ENCODE results near the gene GRWD1. TPM values are rescaled to one million over a fixed set of nuclear protein-coding genes. Genes with fewer than 3 reads are reported as not detected.
A peak's percentile ranks its signal among the peaks of the same experiment; 100 is the strongest.

Gene GRWD1
- total and polyA plus RNA-seq, 2 of the 8 experiments (the other 6 are each of a cell fraction or from before 2014, with no cell fraction given), result 36.9 to 61.9 TPM

- Histone ChIP-seq H3K4ac (replicated peaks; ENCODE audit: insufficient read length, low read depth, low read length) (no peak overlapping the region), H3K23me2 (ENCODE audit: low read depth, low read length) (no peaks in the 10 kb centered on the region), H3K18ac (ENCODE audit: extremely low read depth, low read length) (no peak overlapping the region), H4K5ac (ENCODE audit: insufficient read length, low read depth, low read length) (no peak overlapping the region), H3K79me2 (ENCODE audit: control insufficient read depth in 1 of 2, insufficient read depth in 2 of 2, low read length in 2 of 2) (no peaks in the 10 kb centered on the region), H3K9me3 (ENCODE audit: insufficient read depth in 2 of 2, low read depth in 1 of 2, low read length in 1 of 2) (peaks cover 0 to 6% of the 10 kb centered on the region in 2 experiments; a peak in 1 of 4 replicates), H3K23ac (ENCODE audit: insufficient read length) (no peak overlapping the region), H3K4me2 (ENCODE audit: insufficient read depth in 1 of 2, low read depth in 2 of 2, low read length in 2 of 2) (no peak overlapping the region), H3K27me3 (replicated peaks in 1 of 4; ENCODE audit: control insufficient read depth in 3 of 4, extremely low read depth in 1 of 4, insufficient read depth in 3 of 4, low read length in 3 of 4) (no peaks in the 10 kb centered on the region), H2AFZ (ENCODE audit: low read length) (no peak overlapping the region), H2BK120ac (replicated peaks; ENCODE audit: low read depth, low read length) (no peak overlapping the region), H3K4me1 (replicated peaks in 1 of 4; ENCODE audit: control insufficient read depth in 3 of 4, insufficient read depth in 4 of 4, low read length in 3 of 4) (peaks cover 0 to 2% (median under 1%) of the 10 kb centered on the region in 4 experiments; a peak in 1 of 7 replicates), H3K27ac (ENCODE audit: low read depth, low read length) (no peak overlapping the region), H2AK5ac (ENCODE audit: low read depth, low read length) (0 out of 2 replicates have a peak overlapping the region, but pooled peaks have one; percentile 97), H3K14ac (ENCODE audit: insufficient read length) (no peak overlapping the region), H3K56ac (replicated peaks; ENCODE audit: insufficient read length, low read depth, low read length) (no peak overlapping the region), H2BK5ac (ENCODE audit: low read depth, low read length) (no peak overlapping the region; the same call in 1 of the 2 replicates), H4K20me1 (replicated peaks in 1 of 2; ENCODE audit: control insufficient read depth in 1 of 2, insufficient read depth in 2 of 2, low read length in 2 of 2) (no peaks in the 10 kb centered on the region), H3K79me1 (ENCODE audit: low read depth, low read length) (no peaks in the 10 kb centered on the region; the same call in 1 of the 2 replicates), H4K91ac (replicated peaks; ENCODE audit: insufficient read length, low read length) (no peak overlapping the region), H2BK15ac (ENCODE audit: low read length) (no peak overlapping the region), H3K36me3 (ENCODE audit: control insufficient read depth in 2 of 4, insufficient read depth in 4 of 4, low read length in 3 of 4) (peaks cover 0 to 10% (median 1%) of the 10 kb centered on the region in 4 experiments; a peak in 3 of 8 replicates), H2BK20ac (ENCODE audit: low read length) (no peak overlapping the region), H2BK12ac (ENCODE audit: low read depth, low read length) (peak overlapping the region; percentile 75; the same call in 1 of the 2 replicates), H3K4me3 (ENCODE audit: extremely low read depth in 1 of 4, insufficient read depth in 2 of 4, low read depth in 3 of 4, low read length in 4 of 4) (no peak overlapping the region), H4K8ac (ENCODE audit: extremely low read depth, insufficient read depth, low read length) (no peak overlapping the region), H3K9ac (replicated peaks in 1 of 4; ENCODE audit: extremely low read depth in 1 of 4, low read depth in 3 of 4, low read length in 3 of 4) (no peak overlapping the region)
- ChIA-PET POLR2A (ENCODE audit: partially characterized antibody) (interaction anchor here (0.6 to 3.0 kb wide), 13 partner anchors 9 to 151 kb away, joined by 3 to 17 read pairs (median 9); partner anchors contain the start of gene GRWD1), CTCF (ENCODE audit: partially characterized antibody) (no interaction called here)
- 96% methylated on average over 25 of the region's 36 CpGs; no CpG with 5 or more reads in 1 of the 2 experiments for WGBS, 2 experiments (ENCODE audit: extremely low coverage in 1 of 2, insufficient coverage in 1 of 2, insufficient read length in 1 of 2, insufficient replicate concordance in 2 of 2, low coverage in 1 of 2, low lambda C conversion rate in 2 of 2, missing lambda C conversion rate in 1 of 2)
- DNase-seq (ENCODE audit: low read depth in 1 of 2, low spot score in 2 of 2), result no peak
- FAIRE-seq, result no peak
- TF ChIP-seq SP1 (IDR thresholded peaks at IDR 0.05; ENCODE audit: low read depth, low read length) (no peak), CBX8 (IDR thresholded peaks at IDR 0.05; ENCODE audit: borderline replicate concordance, low read depth, low read length) (no peak), ASH2L (IDR thresholded peaks at IDR 0.05; ENCODE audit: low read length) (no peak), KDM4A (IDR thresholded peaks at IDR 0.05; ENCODE audit: low read depth, low read length, severe bottlenecking) (no peak), TAF1 (IDR thresholded peaks at IDR 0.05; ENCODE audit: low read depth, low read length) (no peak), MAFK (IDR thresholded peaks at IDR 0.05; ENCODE audit: low read depth, low read length) (no peak), SIX5 (IDR thresholded peaks at IDR 0.05; ENCODE audit: low read depth, low read length) (no peak), CEBPB (IDR thresholded peaks at IDR 0.05; ENCODE audit: low read depth, low read length) (no peak), HDAC2 (IDR thresholded peaks at IDR 0.05; ENCODE audit: borderline replicate concordance in 1 of 2, low read depth in 2 of 2, low read length in 2 of 2) (no peak), EP300 (IDR thresholded peaks at IDR 0.05; ENCODE audit: borderline replicate concordance in 1 of 2, low read depth in 2 of 2, low read length in 2 of 2) (no peak), FOSL1 (IDR thresholded peaks at IDR 0.05; ENCODE audit: insufficient read depth, low read depth, low read length) (no peak), CHD1 (IDR thresholded peaks at IDR 0.05; ENCODE audit: low read depth, low read length) (no peak), SP2 (IDR thresholded peaks at IDR 0.05; ENCODE audit: low read length) (no peak), SUZ12 (IDR thresholded peaks at IDR 0.05; ENCODE audit: low read length) (no peak), POLR2A (IDR thresholded peaks at IDR 0.05; ENCODE audit: control extremely low read depth in 1 of 2, low read depth in 2 of 2, low read length in 2 of 2) (no peak), BRCA1 (IDR thresholded peaks at IDR 0.05; ENCODE audit: low read depth, low read length) (no peak)
Measured at GRCh38 chr19:48461651-48461981, 15.8 kb downstream of the GRWD1 start.
